H1 (cell line): Measurements from ENCODE around the gene SCNM1. TPM values are rescaled to one million over a fixed set of nuclear protein-coding genes. Genes with fewer than 3 reads are reported as not detected.

Experiments used
- CTCF ChIA-PET: fragments of 300-600 bp; sonication (Branson Sonifier 250); formaldehyde crosslinking; loops from one replicate; lab custom pipeline; 2021; ENCODE audit not compliant: partially characterized antibody; lab: Charles Lee
- POLR2A ChIA-PET: fragments of 300-600 bp; sonication (Branson Sonifier 250); formaldehyde crosslinking; loops from one replicate; lab custom pipeline; 2021; ENCODE audit warnings: inconsistent platforms; ENCODE audit not compliant: partially characterized antibody; lab: Charles Lee
- DNase-seq, 2 experiments: peaks; one replicate each; pipeline versions ENCODE4 v3.0.0 to v3.0.0-alpha.2; 2010 to 2022; ENCODE audit warnings: low spot score in 2 of 2, low read depth in 1 of 2, mixed read lengths in 1 of 2
- FAIRE-seq: peaks from 2 replicates; lab custom pipeline; 2011; peaks lifted over from hg19 to GRCh38; lab: Jason Lieb, UNC
- H2AFZ ChIP-seq: 2 replicates; pipeline ENCODE4 v1.8.1; 2012; ENCODE audit warnings: low read length, inconsistent platforms
- H2AK5ac ChIP-seq: 2 replicates; pipeline ENCODE4 v1.6.1; 2013; ENCODE audit warnings: low read depth, low read length
- H2BK120ac ChIP-seq: replicated peaks from 2 replicates; pipeline ENCODE3; 2013; ENCODE audit warnings: low read depth, low read length, inconsistent platforms
- H2BK12ac ChIP-seq: 2 replicates; pipeline ENCODE4 v1.6.1; 2013; ENCODE audit warnings: low read depth, low read length
- H2BK15ac ChIP-seq: 2 replicates; pipeline ENCODE4 v1.6.1; 2013; ENCODE audit warnings: low read length
- H2BK20ac ChIP-seq: 2 replicates; pipeline ENCODE4 v1.6.1; 2013; ENCODE audit warnings: low read length
- H2BK5ac ChIP-seq: 2 replicates; pipeline ENCODE4 v1.6.1; 2013; ENCODE audit warnings: low read depth, low read length
- H3K14ac ChIP-seq: 2 replicates; pipeline ENCODE4 v1.6.1; 2013; ENCODE audit warnings: inconsistent platforms; ENCODE audit not compliant: insufficient read length
- H3K18ac ChIP-seq: 2 replicates; pipeline ENCODE4 v1.6.1; 2013; ENCODE audit warnings: low read length; ENCODE audit errors: extremely low read depth
- H3K23ac ChIP-seq: 2 replicates; pipeline ENCODE4 v1.6.1; 2013; ENCODE audit warnings: inconsistent platforms; ENCODE audit not compliant: insufficient read length
- H3K23me2 ChIP-seq: 2 replicates; pipeline ENCODE4 v1.6.1; 2013; ENCODE audit warnings: low read depth, low read length
- H3K27ac ChIP-seq: 2 replicates; pipeline ENCODE4 v1.6.1; 2011; ENCODE audit warnings: low read depth, low read length, inconsistent platforms
- H3K27me3 ChIP-seq, 4 experiments: replicated peaks in 1 of 4; 1 replicate in 1 of 4; 2 replicates in 3 of 4; pipeline versions ENCODE4 v1.6.1 to v1.8.1; 2011 to 2013; ENCODE audit warnings: low read length in 3 of 4, mild to moderate bottlenecking in 3 of 4, inconsistent platforms in 2 of 4, mixed read lengths in 2 of 4, moderate library complexity in 1 of 4; ENCODE audit not compliant: control insufficient read depth in 3 of 4, insufficient read depth in 3 of 4; ENCODE audit errors: extremely low read depth in 1 of 4
- H3K36me3 ChIP-seq, 4 experiments: 2 replicates each; pipeline versions ENCODE4 v1.6.1 to v1.8.1; 2011 to 2013; ENCODE audit warnings: mild to moderate bottlenecking in 4 of 4, low read length in 3 of 4, moderate library complexity in 2 of 4, control low read depth in 1 of 4, inconsistent platforms in 1 of 4; ENCODE audit not compliant: insufficient read depth in 4 of 4, control insufficient read depth in 2 of 4
- H3K4ac ChIP-seq: replicated peaks from 2 replicates; pipeline ENCODE3; 2013; ENCODE audit warnings: low read length, low read depth, mixed read lengths, inconsistent platforms; ENCODE audit not compliant: insufficient read length
- H3K4me1 ChIP-seq, 4 experiments: replicated peaks in 1 of 4; 1 replicate in 1 of 4; 2 replicates in 3 of 4; pipeline versions ENCODE4 v1.6.1 to v1.8.1; 2011 to 2013; ENCODE audit warnings: low read length in 3 of 4, inconsistent platforms in 2 of 4, mixed read lengths in 1 of 4; ENCODE audit not compliant: insufficient read depth in 4 of 4, control insufficient read depth in 3 of 4
- H3K4me2 ChIP-seq, 2 experiments: 2 replicates each; pipeline versions ENCODE4 v1.6.1 to v1.8.1; 2011 to 2013; ENCODE audit warnings: low read depth in 2 of 2, low read length in 2 of 2, control low read depth in 1 of 2, inconsistent platforms in 1 of 2, mild to moderate bottlenecking in 1 of 2; ENCODE audit not compliant: insufficient read depth in 1 of 2
- H3K4me3 ChIP-seq, 4 experiments: fragments of 200-600, 300-600 bp in 1 of 4; sonication (generic), shearing (Covaris generic), sonication (Bioruptor Twin) in 1 of 4; 2 replicates each; pipeline versions ENCODE4 v1.5.1 to v1.8.1; 2011 to 2016; ENCODE audit warnings: low read length in 4 of 4, low read depth in 3 of 4, control low read depth in 2 of 4, inconsistent platforms in 2 of 4, mild to moderate bottlenecking in 2 of 4, mixed read lengths in 1 of 4, moderate library complexity in 1 of 4; ENCODE audit not compliant: insufficient read depth in 2 of 4; ENCODE audit errors: extremely low read depth in 1 of 4
- H3K56ac ChIP-seq: replicated peaks from 2 replicates; pipeline ENCODE3; 2013; ENCODE audit warnings: low read depth, mild to moderate bottlenecking, mixed read lengths, low read length, inconsistent platforms; ENCODE audit not compliant: insufficient read length
- H3K79me1 ChIP-seq: 2 replicates; pipeline ENCODE4 v1.6.1; 2013; ENCODE audit warnings: low read depth, low read length, control low read depth
- H3K79me2 ChIP-seq, 2 experiments: 2 replicates each; pipeline versions ENCODE4 v1.6.1 to v1.8.1; 2012 to 2013; ENCODE audit warnings: low read length in 2 of 2, mild to moderate bottlenecking in 2 of 2, inconsistent platforms in 1 of 2; ENCODE audit not compliant: insufficient read depth in 2 of 2, control insufficient read depth in 1 of 2
- H3K9ac ChIP-seq, 4 experiments: replicated peaks in 1 of 4; 1 replicate in 1 of 4; 2 replicates in 3 of 4; pipeline versions ENCODE4 v1.6.1 to v1.8.1; 2011 to 2013; ENCODE audit warnings: low read depth in 3 of 4, low read length in 3 of 4, control low read depth in 2 of 4, mild to moderate bottlenecking in 2 of 4, moderate library complexity in 2 of 4, inconsistent platforms in 1 of 4; ENCODE audit errors: extremely low read depth in 1 of 4
- H3K9me3 ChIP-seq, 2 experiments: 2 replicates each; pipeline versions ENCODE4 v1.6.1 to v1.8.1; 2012 to 2013; ENCODE audit warnings: mild to moderate bottlenecking in 2 of 2, moderate library complexity in 2 of 2, control low read depth in 1 of 2, inconsistent platforms in 1 of 2, low read depth in 1 of 2, low read length in 1 of 2, mixed read lengths in 1 of 2; ENCODE audit not compliant: insufficient read depth in 2 of 2
- H4K20me1 ChIP-seq, 2 experiments: replicated peaks in 1 of 2; 2 replicates each; pipeline versions ENCODE3 to v1.8.1; 2011 to 2013; ENCODE audit warnings: inconsistent platforms in 2 of 2, low read length in 2 of 2, mild to moderate bottlenecking in 1 of 2; ENCODE audit not compliant: insufficient read depth in 2 of 2, control insufficient read depth in 1 of 2
- H4K5ac ChIP-seq: 2 replicates; pipeline ENCODE4 v1.6.1; 2013; ENCODE audit warnings: low read length, low read depth, mixed read lengths, inconsistent platforms; ENCODE audit not compliant: insufficient read length
- H4K8ac ChIP-seq: 2 replicates; pipeline ENCODE4 v1.8.0; 2013; ENCODE audit warnings: mild to moderate bottlenecking, moderate library complexity, low read length, inconsistent platforms; ENCODE audit not compliant: insufficient read depth; ENCODE audit errors: extremely low read depth
- H4K91ac ChIP-seq: replicated peaks from 2 replicates; pipeline ENCODE3; 2013; ENCODE audit warnings: low read length, mixed read lengths, inconsistent platforms; ENCODE audit not compliant: insufficient read length
- GABPA ChIP-seq: IDR thresholded peaks from 2 replicates; pipeline ENCODE4 v1.6.1; 2011; ENCODE audit warnings: mild to moderate bottlenecking, low read length, moderate library complexity, borderline replicate concordance; ENCODE audit not compliant: insufficient read depth
- RXRA ChIP-seq: IDR thresholded peaks from 2 replicates; pipeline ENCODE4 v1.6.1; 2011; ENCODE audit warnings: low read depth, mild to moderate bottlenecking, low read length, moderate library complexity; ENCODE audit not compliant: insufficient read depth
- WGBS, 2 experiments: shearing (Covaris generic) in 1 of 2; methylation state at CpG; one replicate each; pipeline versions ENCODE4 v1.1.6 to v1.1.7; 2013 to 2015; ENCODE audit warnings: low lambda C conversion rate in 2 of 2, mixed read lengths in 2 of 2, inconsistent platforms in 1 of 2, low coverage in 1 of 2, missing lambda C conversion rate in 1 of 2; ENCODE audit not compliant: insufficient replicate concordance in 2 of 2, insufficient coverage in 1 of 2, insufficient read length in 1 of 2; ENCODE audit errors: extremely low coverage in 1 of 2, missing lambda C conversion rate in 1 of 2; 5-methylcytosine and 5-hydroxymethylcytosine counted together
- polyA plus RNA-seq, 7 experiments: library from polyadenylated mRNA; depleted of rRNA in 3 of 7; stranded (reverse) in 5 of 7; unstranded in 2 of 7; fragments of >200 nt in 5 of 7; fragments of 200-250 nt in 2 of 7; gene quantifications; 1 replicate in 5 of 7; 2 replicates in 1 of 7; 4 replicates in 1 of 7; pipeline versions ENCODE4 v1.2.1 to v1.2.3, GENCODE V29; 2011 to 2013; ENCODE audit warnings: missing spikeins in 2 of 7, mixed read lengths in 2 of 7
- total RNA-seq: library from RNA; stranded (reverse); fragmentation: NEBNext Ultra II Directional; extraction: Animal tissue kit (Norgen Biotek cat#: 25700); gene quantifications from 2 replicates; pipeline ENCODE4 v1.2.1, GENCODE V29; 2021
- TF ChIP-seq, protein P1 (sequence below): IDR thresholded peaks from 2 replicates; pipeline ENCODE4 v1.6.1; 2011; ENCODE audit warnings: low read length, improper control_type of control experiment

The SCNM1 gene
- total and polyA plus RNA-seq, 2 of the 8 experiments (the other 6 are each of a cell fraction or from before 2014, with no cell fraction given) = 13.6 to 46.2 TPM

DNA sequence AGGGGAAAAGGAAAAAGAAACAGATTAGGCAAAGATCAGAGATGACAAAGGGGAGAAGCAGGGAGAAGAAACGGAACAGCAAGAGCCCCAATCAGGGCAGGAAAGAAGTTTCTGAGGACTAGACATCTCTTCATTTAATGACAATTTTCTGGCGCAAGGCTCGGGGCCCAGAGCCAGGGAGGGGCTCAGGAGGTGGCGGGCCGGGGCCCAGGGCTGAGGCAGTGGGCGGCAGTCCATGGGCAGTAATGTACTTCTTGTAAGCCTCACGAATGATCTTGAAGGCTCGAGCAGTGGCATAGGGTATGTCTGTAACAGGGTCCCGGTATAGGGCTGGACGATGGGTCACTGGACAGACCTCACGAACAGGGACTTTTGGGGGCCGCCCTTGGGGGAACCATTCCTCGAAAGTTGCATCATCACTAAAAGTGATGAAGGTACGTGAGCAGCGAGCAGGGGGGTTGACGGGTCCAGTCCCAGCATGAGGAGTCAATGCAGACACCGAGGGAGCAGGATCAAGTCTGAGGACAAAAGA is 10.6 kb downstream of the SCNM1 start:
- no peak overlapping the region for H3K23ac ChIP-seq
- no peaks in the 10 kb centered on the region for H3K79me1 ChIP-seq
- CTCF ChIA-PET = interaction anchor here (0.8 to 3.1 kb wide), 17 partner anchors 10 to 428 kb away, joined by 3 to 16 read pairs (median 4); partner anchors contain the start of genes TNFAIP8L2 and VPS72
- H2BK5ac ChIP-seq = no peak overlapping the region
- FAIRE-seq (no peak), DNase-seq (no peak)
- H4K20me1 ChIP-seq = no peaks in the 10 kb centered on the region
- H3K23me2 ChIP-seq = no peaks in the 10 kb centered on the region
- H3K79me2 ChIP-seq = no peaks in the 10 kb centered on the region
- no peak overlapping the region for H3K56ac ChIP-seq
- H4K91ac ChIP-seq = no peak overlapping the region
- no peak overlapping the region for H4K5ac ChIP-seq
- H3K4me3 ChIP-seq = no peak overlapping the region
- no peak overlapping the region for H2AFZ ChIP-seq
- no peak overlapping the region for H3K18ac ChIP-seq
- H2BK12ac ChIP-seq = no peak overlapping the region
- no peaks in the 10 kb centered on the region for H3K4me1 ChIP-seq
- H3K9me3 ChIP-seq = no peaks in the 10 kb centered on the region
- TF ChIP-seq, protein P1, sequence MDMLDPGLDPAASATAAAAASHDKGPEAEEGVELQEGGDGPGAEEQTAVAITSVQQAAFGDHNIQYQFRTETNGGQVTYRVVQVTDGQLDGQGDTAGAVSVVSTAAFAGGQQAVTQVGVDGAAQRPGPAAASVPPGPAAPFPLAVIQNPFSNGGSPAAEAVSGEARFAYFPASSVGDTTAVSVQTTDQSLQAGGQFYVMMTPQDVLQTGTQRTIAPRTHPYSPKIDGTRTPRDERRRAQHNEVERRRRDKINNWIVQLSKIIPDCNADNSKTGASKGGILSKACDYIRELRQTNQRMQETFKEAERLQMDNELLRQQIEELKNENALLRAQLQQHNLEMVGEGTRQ = no peak
- TF ChIP-seq GABPA (no peak), RXRA (no peak)
- H3K27me3 ChIP-seq = no peaks in the 10 kb centered on the region
- H2BK20ac ChIP-seq = no peak overlapping the region
- H3K36me3 ChIP-seq = peaks cover 12 to 54% (median 34%) of the 10 kb centered on the region in 4 experiments
- H3K4ac ChIP-seq = no peak overlapping the region
- H2BK120ac ChIP-seq = no peak overlapping the region
- no peak overlapping the region for H3K9ac ChIP-seq
- 94% methylated on average over 17 of the region's 17 CpGs; no CpG with 5 or more reads in 1 of the 2 experiments for WGBS, 2 experiments
- no peak overlapping the region for H3K4me2 ChIP-seq
- H3K14ac ChIP-seq = no peak overlapping the region
- POLR2A ChIA-PET = interaction anchor here (0.6 to 2.9 kb wide), 5 partner anchors 10 to 214 kb away, joined by 3 to 13 read pairs (median 8); partner anchors contain the start of genes SCNM1 and VPS72
- 0 out of 2 replicates have a peak overlapping the region, but pooled peaks have one; percentile 40 for H4K8ac ChIP-seq
- no peak overlapping the region for H2BK15ac ChIP-seq
- no peak overlapping the region for H2AK5ac ChIP-seq
- no peak overlapping the region for H3K27ac ChIP-seq
